ENCODE data around the gene TBC1D4.

GRCh38 chr13:75236774-75237173, 245.2 kb downstream of the TBC1D4 start:
- TF ChIP-seq POLR2AphosphoS5 (IDR thresholded peaks at IDR 0.05; ENCODE audit: low read depth, low read length) (no peak), TAF1 (IDR thresholded peaks at IDR 0.05; ENCODE audit: borderline replicate concordance, insufficient read depth, low read length) (no peak), SIN3A (IDR thresholded peaks at IDR 0.05; ENCODE audit: borderline replicate concordance, insufficient read depth, low read length) (no peak)
